ENCODE data around the gene OAT.
A peak's percentile ranks its signal among the peaks of the same experiment; 100 is the strongest.

The OAT gene

DNA sequence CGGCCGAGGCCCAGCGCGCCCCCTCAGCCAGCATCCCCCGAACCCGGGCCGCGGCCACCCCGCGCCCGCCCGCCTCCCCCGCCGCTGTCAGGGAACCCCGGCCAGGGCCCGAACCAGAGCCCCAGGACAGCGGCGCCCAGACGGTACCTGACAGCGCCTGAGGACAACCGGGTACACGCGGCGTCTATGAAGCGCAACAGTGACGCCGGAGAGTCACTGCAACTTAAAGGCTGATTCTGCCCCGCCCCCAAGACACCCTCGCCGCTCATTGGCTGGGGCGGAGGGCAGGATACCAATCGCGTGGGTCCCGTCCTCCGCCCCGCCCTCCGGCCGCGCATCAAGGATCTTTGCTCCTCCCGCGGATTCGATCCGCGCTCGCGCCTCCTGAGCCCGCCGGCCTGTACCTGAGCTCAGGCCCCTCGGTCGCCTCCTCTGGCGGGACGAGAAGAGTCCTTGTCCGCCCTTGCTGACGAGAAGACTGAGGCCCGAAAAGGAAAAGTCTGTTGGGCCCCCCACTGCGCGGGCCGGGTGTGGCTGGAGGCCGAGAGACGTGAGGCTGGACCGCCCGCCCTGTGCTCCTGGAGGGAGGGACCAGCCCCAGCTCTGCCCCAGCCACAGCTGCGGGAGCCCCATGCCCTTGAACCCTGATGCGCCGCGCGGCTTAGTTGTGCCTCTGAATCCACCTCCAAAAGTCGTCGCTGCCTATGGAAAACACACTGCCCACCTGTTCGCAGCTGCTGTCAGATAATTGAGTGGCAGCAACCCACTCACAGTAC is at the start of gene OAT:
TSS of gene OAT (minus strand) at position 198 of the 776 bp plus-strand sequence. CDS start 6,752 bp downstream, outside the sequence.
- DNase-seq (ENCODE audit: low read depth in 2 of 2): peak; percentile 90 to 91

DNA sequence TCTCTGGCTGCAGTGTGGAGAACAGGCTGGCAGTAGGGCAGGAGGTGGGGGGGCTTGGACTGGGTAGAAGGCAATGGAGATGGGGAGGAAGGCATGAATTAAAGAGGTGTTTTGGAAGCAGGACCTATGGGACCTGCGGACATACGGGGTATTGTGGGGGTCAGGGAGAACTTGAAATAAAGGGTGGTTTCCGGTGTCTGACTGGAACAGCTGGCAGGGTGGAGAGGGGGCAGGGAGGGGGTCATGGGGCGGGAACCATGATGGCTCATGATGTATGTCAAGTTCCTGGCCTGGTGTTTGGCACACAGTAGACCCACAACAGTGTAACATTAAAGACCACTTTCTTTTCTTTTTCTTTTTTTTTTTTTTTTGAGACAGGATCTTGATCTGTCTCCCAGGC is 48.4 kb upstream of the OAT start:
- DNase-seq (ENCODE audit: low read depth in 2 of 2): no peak

DNA sequence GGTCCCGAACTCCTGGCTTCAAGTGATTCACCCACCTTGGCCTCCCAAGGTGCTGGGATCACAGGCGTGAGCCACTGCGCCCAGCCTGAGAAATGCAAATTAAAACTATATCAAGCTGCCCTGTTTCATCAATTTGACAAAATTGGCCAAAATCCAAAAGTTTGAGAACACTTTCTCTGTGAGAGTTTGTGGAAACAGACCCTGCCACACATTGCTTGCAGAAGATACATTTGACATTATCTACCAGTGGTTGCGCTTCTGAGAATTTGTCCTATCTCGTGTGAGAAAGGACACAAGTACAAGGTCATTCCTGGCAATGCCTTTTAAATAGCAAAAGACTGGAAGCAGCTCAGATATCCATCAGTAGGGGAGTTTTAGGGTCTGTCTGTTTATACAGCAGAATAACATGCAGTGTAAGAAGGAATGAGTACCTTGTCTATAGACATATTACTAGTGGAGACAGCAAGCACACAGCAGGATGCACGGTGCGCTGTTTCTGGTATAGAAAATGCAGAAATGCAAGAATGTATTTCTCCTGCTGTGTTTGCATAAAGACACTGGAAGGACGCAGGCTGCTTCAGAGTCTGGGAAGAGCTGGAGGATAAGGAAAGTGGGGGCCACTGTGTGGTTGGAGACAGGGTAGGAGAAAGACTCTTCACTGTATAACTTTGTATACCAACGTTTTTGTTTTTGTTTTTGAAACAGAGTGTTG is 47.2 kb upstream of the OAT start:
- no peak for DNase-seq (ENCODE audit: low read depth in 2 of 2)

DNA sequence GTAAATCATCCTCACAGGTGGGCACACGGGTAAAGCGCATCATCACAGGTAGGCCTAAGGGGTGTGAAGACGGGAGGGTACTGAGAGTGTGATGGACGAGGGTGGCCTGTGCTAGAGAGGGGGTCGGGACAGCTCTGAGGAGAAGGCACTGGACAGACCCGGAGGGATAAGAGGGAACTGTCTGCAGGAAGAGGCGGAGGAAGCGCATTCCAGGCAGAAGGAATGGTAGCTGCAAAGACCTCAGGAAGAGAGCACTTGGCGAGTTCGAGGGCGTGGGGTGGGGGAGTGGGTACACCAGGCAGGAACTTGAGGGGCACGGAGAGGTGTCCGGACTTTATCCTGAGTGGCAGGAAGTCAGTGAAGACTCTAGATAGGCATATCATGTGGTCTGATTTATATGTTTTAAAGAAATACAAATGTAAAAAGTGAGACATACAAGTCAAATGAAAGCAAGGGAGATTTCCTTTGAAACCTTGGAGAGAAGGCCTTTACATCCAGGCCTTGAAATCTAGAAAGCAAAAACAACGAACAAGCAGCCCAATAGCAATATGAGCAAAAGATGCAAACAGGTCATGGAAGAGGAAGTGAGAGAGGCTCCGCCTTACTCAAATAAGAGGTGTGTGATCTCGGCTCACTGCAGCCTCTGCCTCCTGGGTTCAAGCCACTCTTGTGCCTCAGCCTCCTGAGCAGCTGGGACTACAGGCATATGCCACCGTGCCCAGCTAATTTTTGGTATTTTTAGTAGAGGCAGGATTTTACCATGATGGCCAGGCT is 46.5 kb upstream of the OAT start:
- DNase-seq (ENCODE audit: low read depth in 2 of 2): no peak

DNA sequence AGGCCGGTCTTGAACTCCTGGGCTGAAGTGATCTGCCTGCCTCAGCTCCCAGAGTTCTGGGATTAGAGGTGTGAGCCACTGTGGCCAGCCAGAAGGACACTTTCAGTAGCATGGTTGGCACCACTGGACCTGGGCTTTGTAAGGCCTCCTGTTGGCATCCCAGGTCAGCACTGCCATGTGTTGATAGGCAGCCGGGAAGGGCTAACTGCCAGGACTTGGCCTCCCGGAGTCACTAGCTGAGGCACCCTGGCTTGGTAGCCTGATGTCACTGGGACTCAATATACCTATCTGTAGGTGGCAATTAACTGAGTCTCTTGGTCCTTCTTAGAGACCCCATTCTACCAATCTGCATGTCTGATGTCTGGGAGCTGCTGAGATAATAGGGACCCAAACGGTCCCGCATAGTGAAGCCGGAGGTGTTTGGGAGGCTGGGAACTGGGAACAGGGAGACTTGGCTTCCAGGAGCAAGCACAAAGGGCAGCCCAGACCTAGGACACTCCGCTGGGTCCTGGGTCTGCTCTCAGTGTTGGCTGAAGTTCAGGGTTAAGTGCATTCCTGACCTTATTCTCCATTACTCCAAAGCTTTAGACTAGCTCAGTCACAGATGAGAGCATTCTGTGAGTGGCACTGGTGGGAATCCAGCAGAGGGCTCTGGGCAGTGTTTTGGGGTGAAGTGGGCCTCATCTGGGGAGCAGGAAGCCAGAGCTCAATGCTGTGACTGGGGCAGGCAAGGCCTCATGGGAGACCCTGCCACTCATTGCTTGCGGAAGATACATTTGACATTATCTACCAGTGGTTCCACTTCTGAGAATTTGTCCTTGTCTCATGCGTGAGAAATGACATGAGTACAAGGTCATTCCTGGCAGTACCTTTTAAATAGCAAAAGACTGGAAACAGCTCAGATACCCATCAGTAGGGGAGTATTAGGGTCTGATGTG is 45.6 kb upstream of the OAT start:
- DNase-seq (ENCODE audit: low read depth in 2 of 2): no peak

DNA sequence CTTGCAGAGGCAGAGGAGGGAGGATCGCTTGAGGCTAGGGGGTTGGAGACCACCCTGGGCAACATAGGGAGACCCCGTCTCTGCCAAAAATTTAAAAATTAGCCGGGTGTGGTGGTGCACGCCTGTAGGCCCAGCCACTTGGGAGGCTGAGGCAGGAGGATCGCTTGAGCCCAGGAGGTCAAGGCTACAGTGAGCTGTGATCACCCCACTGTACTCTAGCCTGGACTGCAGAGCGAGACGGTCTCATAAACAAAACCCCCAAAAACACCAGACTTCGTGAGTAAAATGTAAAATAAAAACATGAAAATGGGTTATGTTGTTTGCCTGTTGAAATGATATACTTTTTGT is 43.6 kb upstream of the OAT start:
- no peak for DNase-seq (ENCODE audit: low read depth in 2 of 2)

DNA sequence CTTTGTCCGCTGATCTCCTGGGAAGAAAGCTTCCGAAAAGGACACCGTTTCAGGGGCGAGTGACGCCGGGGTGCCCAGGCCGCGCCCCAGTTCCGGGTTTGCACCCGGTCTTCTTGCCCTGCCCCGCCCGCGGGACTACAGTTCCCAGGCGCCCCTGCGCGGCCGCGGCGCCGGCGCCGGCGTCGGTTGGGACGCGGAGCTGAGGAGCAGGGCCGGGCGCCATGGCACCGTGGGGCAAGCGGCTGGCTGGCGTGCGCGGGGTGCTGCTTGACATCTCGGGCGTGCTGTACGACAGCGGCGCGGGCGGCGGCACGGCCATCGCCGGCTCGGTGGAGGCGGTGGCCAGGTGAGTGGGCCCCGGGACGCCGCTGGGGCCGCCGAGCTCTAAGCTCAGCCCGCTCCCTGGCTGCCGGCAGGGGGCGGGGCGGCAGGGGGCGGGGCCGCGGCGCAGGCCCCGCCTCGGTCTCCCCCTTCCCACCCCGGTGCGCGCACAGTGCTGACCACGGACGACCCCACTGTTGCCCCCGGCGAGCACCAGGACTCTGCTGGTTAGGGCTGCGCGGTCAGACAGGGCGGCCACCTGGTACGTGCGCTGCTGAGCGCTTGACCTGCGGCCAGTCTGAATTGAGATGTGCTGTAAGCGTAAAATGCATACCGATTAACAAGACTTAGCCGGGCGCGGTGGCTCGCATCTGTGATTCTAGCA is 43.1 kb upstream of the OAT start, which contains the start of gene LHPP:
TSS of gene LHPP (plus strand) at position 182 of the 706 bp plus-strand sequence. CDS start at position 222, 40 bp downstream.
- peak; percentile 36 to 48 for DNase-seq (ENCODE audit: low read depth in 2 of 2)

DNA sequence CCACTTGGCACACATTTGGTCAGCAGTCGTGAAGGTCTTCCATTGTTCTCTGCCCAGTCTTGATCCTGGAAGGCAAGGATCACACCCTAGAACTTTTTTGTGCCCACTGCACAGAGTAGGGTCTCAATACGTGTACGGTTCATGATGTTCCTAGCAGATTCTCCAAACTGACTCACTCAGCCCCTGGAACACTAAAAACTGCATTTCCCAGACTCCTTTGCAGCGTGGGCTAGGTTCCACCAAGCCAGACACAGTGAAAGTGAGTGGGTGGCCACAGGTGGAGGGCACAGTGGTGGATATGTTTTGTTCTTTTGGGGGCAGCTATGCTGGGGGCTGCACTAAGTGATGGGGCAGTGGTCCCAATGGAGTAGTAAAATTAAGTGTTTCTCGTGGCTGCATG is 41.4 kb upstream of the OAT start:
- DNase-seq (ENCODE audit: low read depth in 2 of 2): no peak

DNA sequence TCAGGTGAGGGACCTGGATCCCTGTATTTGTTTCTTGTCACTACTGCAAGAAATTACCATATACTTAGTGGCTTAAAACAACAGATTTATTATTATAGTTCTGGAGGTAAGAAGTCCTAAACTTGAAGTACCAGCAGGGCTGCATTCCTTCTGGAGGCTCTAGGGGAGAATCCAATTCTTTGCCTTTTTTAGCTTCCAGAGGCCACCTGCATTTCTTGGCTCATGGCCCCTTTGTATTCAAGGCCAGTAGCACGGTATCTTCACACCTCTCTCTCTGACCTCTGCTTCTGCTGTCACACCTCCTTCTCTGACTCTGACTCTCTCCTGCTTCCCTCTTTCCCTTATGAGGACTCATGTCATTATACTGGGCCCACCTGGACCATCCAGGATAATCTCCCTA is 40.7 kb upstream of the OAT start:
- no peak for DNase-seq (ENCODE audit: low read depth in 2 of 2)

DNA sequence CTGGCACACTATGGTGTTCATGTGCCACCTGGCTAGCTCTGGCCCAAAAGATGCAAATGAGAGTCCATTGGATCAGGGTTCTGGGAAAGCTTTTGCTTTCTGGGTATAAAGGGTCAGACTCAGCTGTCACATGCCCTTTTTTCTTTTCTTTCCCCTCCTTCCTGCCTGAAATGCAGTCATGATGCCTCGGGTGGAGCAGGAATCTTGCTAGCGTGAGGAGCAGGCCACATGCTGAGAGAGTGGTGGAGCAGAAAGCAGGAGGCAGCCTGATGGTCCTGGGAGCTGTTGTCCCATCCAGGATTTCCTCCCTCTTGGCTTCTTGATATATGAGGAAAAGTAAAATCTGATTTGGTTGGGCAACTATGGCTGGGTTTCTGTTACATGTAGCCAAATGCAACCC is 40.2 kb upstream of the OAT start:
- DNase-seq (ENCODE audit: low read depth in 2 of 2): no peak

DNA sequence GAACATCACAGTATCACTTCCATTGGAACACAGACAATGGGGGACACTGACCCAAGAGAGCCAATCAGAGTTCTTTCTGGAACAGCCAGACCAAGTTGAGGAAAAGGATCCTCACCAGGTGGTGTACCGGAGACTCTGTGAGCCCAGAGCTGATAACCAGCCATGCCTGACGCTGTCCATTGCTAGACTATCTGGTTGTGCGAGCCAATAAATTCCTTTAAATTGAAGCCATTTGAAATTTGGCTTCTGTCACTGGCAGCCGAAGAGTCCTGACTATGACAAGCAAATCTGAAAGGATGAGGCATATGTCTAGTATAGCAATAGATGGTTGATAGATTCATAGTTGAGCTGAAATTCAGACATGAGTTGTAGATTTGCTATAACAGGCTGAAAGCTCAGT is 39.8 kb upstream of the OAT start:
- no peak for DNase-seq (ENCODE audit: low read depth in 2 of 2)

DNA sequence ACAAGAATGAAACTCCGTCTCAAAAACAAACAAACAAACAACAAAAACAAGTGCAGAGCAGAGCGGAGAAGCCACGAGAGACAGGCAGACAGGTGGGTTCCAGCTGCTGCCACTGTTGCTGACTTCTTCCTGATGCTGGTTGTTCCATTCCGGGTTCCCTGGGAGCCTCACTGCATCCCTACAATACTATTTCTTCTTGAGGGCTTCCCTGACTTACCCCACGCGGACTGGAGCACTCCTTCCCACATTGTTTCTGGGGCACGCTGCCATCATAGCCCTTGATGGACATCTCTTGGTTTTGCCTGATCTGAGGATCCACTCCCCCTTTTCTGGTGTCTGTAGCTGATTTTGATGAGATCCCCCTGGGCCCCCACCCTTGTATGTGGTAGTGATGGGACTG is 36.7 kb upstream of the OAT start:
- DNase-seq (ENCODE audit: low read depth in 2 of 2): no peak

DNA sequence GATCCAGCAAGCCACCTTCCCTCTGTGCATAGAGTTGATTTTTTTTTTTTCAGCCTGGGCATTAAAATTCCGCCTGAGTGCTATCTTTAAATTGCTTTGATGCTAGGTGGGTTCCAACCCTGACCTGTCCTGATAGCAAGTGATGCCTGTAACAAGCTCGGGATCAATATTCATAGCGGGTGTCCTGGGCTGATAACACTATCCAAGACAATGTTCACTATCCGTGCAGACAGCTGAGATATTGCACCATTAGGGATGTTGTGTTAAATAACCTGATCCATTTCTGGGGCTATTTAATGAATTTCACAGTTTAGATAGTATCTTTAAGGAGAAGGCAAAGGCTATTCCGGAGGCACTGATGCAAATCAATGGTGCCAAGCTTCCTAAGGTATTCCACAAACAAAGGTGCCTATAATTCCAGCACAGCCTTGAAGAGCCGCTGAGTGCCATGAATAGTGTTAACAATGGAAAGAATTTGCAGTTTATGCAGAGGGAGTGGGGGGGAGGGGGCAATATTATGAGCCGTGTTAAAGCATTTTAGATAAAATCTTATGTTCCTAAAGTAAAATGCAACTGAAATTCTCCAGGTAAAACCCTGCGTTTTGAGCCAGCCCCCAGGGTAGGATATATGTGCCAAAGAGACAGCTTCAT is 35.4 kb upstream of the OAT start:
- no peak for DNase-seq (ENCODE audit: low read depth in 2 of 2)

DNA sequence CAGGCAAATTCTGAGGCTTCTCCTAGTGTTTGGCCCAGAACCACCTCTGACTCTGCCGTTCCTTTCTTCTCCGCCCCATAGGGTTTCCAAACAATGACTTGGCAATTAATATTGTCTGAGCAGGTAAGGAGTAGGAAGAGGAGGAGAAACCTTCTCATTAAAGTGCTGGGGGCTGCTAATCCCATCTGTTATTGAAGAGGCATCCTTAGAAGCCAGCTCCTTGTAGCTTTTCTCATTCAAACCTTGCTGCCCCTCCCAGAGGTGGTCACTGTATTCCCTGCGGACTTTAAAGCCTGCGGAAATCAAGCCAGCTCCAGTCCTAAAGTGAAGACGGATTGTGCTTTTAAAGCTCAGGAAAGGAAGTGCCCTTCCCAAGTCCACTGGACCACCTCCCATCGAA is 32.6 kb upstream of the OAT start:
- DNase-seq (ENCODE audit: low read depth in 2 of 2): no peak

DNA sequence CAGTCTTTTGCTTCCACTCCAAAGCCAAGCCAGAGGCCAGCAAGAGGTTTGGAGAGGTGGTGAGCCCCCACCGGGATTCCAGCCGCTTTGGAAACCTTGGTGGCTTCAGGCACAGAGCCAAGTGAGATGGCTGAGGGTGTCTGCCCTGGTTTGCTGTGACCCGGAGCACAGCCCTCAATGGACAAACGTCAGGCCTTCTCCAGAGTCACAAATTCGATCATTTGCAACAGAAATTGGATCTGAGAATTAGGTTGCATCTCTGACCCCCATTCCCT is 32.0 kb upstream of the OAT start:
- no peak for DNase-seq (ENCODE audit: low read depth in 2 of 2)

DNA sequence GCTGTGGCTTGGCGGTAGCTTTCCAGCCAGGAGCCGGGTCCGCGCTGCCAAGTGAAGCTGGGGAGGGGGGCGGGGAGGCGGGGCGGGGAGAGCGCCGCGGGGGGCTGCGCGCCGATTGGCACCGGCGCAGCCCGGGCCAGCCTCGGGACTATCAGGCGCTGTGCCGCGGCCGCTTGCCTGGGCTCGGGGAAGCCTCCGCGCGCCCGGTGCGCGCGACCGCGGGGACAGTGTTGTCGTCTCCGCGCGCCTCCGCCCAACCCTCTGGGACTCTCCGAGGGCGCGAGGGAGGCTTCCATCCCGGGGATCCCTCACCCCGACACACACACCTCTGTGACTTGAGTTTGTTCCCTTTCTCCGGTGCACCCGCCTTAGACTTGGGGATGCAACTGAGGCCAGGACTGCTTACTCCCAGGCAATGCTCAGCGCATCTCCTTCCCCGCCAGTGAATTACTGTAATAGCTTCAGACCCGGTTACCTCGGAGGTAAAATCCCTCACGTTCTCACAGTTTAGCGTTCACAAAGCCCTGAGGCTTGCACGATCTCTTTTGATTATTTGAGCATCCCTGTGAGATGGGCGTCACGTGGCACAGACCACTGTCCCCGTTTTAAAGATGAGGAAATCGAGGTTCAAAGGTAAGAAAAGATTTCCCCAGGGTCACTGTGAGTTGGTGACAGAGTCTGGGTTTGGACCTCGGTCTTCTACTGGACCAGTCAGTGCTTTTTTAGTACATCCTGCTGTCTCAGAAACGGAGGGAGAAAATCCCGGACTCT is 31.5 kb upstream of the OAT start, which contains the start of gene NKX1-2:
TSS of gene NKX1-2 (minus strand) at position 24 of the 771 bp plus-strand sequence. CDS start 92 bp downstream, outside the sequence.
- no peak for DNase-seq (ENCODE audit: low read depth in 2 of 2)

DNA sequence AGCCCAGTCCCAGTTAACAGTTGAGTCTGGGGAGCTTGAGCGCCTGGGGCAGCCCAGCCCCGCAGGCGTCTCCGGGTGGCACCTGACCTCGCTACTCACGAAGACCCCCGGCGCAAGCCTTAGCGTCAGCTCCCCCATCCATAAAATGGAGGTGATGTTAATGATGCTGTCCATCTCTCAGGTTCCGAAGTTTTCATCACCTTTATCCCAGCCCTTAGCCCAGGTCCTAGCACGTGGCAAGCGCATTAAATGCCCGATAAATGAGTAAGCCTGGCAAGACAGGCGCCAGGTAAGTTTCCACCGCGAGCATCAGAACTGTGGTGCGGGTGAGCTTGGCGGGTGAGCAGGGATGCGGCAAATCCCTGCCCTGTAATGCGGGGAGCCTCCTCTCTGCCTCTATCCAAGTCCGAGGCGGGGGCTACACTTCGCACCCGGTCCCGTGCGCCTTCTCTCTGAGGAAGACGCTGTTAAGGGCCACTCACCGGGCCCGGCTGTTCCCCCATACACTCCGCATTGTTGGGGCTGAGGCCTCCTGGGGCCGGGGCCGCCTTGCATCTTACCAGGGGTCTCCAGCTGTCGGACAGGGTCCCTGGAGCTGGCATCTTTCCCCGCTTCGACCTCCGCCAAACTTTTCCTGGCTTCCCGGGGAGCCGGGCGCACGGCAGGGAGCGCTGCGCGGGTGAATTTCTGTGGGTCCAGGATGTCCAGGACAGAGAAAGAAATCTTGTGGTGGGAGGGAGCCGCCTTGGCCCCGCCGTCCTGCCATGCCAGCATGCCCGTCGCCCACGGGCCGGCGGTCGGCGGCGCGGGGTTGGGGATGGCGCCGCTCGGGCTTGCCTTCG is 30.7 kb upstream of the OAT start:
- DNase-seq (ENCODE audit: low read depth in 2 of 2): no peak

DNA sequence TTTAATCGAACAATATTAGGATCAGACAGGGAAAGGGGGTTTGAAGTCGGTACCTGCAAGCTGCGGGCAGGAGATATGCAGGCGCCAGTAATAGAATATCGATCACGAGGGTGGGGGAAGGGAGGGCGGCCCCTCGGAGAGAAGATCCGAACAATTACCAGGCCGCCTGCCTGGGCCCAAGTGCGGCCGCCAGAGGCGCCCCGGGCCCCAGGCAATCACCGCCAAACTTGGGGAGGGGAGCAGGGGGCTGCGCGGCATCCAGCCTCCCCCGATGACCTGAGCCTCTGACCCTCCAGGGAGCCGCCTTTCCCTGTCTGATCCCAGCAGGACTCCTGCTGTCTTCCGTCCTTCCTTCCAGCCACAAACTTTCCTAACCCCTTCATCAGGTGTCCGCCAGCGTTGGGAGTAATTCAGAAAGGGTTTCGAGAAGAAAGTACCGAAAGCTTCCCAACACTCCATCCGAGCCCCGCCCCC is 30.0 kb upstream of the OAT start:
- no peak for DNase-seq (ENCODE audit: low read depth in 2 of 2)

Data from fibroblast of skin of left quadriceps (primary cell).